GM12874 (cell line): ENCODE measurements around the gene TIMM44.

ENCODE experiments used
- TF ChIP-seq, protein P1 (sequence below): IDR thresholded peaks from 2 replicates; pipeline ENCODE4 v1.5.1; 2011; ENCODE audit warnings: low read depth, mild to moderate bottlenecking, control low read depth, low read length, moderate library complexity; ENCODE audit not compliant: insufficient read depth

Gene TIMM44

DNA sequence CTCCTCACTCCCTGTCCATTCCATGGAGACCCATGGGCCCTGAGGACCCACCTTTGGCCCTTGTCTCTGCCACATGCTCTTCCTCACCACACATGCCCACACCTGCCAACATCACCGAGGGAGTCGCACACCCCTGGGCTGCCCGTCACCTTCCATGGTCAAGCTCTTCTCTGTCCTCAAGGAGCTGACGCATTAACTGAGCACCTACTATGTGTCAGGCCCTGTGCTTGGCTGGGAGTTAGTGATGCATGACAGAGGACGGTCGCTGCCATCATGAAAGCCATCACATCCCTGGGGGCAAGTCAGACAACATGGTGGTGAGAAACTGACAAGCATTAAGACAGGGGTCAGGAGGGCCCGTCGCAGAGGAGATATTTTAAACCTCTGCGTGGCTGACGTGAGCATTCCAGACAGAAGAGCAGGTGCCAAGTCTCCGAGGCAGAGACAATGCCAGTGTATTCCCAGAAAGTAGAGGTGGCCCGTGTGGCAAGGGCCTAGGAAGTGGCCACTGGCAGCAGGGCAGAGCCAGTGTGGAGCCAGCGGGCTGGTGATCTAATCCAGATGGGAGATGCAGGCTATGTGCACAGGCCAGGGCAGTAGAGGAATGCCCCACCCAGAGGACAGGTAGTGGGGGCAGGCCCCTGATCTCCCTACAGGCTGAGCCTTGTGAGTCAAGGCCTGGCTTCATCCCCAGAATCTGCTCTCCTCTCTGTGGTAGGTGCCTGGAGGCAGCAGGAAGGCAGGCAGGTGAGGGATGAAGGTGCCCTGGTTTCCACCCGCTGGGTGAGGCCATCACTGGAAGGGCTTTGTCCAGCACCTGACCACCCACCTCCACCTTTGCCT lies 40.8 kb upstream of the TIMM44 start:
- TF ChIP-seq, protein P1, sequence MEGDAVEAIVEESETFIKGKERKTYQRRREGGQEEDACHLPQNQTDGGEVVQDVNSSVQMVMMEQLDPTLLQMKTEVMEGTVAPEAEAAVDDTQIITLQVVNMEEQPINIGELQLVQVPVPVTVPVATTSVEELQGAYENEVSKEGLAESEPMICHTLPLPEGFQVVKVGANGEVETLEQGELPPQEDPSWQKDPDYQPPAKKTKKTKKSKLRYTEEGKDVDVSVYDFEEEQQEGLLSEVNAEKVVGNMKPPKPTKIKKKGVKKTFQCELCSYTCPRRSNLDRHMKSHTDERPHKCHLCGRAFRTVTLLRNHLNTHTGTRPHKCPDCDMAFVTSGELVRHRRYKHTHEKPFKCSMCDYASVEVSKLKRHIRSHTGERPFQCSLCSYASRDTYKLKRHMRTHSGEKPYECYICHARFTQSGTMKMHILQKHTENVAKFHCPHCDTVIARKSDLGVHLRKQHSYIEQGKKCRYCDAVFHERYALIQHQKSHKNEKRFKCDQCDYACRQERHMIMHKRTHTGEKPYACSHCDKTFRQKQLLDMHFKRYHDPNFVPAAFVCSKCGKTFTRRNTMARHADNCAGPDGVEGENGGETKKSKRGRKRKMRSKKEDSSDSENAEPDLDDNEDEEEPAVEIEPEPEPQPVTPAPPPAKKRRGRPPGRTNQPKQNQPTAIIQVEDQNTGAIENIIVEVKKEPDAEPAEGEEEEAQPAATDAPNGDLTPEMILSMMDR, result no peak

DNA sequence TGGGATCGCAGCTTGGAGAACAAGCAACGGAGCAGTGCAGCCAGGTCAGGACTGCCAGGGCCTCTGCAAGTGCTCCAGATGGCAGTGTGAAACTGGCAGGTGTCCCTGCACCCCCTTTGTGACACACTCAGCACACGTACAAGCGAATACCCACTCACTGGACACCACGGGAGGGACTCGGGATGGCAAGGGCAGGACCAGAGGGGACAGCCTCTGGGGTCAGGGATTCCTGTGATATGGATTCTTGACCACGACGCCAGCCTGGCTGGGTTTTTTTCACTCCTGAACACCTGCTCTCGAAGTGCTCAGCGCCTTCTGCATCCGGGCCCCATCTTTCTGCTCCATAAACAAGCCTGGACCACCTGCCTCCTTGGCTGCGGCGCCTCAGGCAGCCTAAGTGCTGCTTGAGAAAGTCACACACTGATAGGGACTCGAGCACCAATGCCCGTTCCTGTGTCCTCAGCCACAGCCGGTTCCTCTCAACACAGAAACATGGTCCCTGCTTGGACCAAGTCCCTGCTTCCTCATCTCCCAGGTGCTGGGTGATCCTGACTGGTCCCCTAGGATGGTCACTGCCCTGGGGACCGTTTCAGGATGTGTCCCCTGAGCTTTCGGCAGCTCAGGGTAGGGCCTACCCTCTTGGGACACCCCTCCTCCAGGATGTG lies 40.0 kb upstream of the TIMM44 start:
- TF ChIP-seq, protein P1, result no peak

DNA sequence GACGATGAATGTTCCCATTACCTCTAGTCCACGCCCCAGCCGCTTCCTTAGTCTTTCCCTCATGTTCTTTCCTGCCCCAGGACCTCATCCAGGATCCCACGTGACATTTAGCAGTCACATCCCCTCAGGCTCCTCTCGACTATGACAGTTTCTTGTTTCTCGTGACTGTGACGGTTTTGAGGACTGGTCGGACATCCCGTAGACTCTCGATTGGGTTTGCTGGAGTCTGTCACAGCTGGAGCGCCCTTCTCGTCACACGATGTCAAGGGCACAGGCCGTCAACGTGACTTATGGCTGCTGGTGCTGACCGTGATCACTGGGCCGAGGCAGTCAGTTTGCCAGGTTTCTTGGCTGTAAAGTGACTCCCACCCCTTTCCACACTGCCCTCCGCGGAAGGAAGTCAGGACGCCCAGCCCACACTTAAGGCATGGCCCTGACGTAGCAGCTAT lies 39.2 kb upstream of the TIMM44 start:
- TF ChIP-seq, protein P1, result no peak

DNA sequence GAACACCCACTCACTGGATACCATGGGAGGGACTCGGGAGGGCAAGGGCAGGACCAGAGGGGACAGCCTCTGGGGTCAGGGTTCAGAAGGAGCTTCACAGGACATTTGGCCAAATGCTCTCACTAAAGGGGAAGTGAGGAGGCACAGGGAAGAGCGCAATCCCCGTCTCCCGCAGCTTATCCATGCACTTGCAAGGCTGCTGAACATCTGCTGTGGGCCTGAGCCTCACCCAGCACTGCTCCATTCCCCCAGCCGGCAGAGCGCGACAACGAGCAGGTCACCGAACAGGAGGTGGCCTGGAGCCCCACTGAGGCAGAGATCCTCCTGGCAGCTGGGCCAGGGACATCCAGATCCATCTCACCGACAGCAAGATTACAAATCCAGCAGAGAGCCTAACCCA lies 38.6 kb upstream of the TIMM44 start:
- TF ChIP-seq, protein P1, result no peak

DNA sequence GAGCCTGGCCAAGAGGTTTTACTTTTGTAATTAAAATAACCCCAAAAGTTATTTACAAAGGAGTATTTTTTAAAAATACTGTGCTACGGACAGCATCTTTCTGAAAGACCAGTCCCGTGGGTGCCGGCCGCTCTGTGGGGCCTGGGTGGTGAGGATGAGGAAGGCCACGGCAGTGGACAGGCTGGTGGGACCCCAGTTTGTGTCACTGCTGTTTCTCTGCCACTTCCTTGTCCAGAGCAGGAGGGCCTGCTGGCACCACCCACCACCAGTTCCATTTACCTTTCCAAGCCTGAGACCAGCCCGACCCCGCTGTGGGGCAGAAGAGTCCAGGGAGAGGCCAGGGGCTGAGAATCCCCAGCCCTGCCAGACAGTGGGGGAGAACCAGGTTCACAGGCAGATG lies 38.2 kb upstream of the TIMM44 start:
- TF ChIP-seq, protein P1, result no peak

DNA sequence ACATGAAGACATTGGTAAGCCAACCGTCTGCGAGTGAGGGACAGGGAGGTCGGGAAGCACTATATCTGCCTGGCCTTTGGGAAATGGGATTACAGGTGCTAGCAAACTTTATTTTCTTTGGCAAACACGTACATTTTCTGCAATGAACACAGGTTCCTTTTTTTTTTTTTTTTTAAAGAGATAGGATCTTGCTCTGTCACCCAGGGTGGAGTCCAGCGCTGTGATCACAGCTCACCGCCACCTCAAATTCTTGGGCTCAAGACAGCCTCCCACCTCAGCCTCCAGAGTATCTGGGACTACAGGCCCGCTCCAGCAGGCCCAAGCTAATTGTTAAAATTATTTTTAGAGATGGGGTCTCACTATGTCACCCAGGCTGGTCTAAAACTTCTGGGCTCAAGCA lies 37.7 kb upstream of the TIMM44 start:
- TF ChIP-seq, protein P1, result no peak

DNA sequence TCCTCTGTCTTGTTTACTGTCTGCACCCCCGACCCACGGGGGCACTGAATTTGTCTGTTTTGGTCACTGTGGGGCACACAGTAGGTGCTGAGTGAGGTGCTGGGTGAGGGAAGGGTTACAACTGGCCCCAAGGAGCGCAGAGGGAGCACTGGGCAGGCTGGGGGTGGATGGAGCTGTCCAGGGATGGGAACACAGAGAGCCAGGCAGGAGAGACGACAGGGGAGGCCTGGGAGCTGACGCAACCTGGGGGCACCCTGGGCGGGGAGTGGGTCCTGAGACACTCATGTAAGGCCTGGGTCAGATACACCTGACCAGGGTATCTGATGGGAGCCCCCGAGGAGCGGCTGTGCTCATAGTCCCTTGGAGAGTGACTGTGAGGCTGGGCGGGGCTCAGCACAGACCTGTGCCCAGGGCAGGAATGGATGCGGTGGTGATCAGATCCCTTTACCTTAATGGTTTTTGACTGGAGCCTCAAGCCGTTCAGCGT lies 37.2 kb upstream of the TIMM44 start:
- TF ChIP-seq, protein P1, result no peak
